ENCODE measurements around the gene ZDHHC11.

Gene ZDHHC11

DNA sequence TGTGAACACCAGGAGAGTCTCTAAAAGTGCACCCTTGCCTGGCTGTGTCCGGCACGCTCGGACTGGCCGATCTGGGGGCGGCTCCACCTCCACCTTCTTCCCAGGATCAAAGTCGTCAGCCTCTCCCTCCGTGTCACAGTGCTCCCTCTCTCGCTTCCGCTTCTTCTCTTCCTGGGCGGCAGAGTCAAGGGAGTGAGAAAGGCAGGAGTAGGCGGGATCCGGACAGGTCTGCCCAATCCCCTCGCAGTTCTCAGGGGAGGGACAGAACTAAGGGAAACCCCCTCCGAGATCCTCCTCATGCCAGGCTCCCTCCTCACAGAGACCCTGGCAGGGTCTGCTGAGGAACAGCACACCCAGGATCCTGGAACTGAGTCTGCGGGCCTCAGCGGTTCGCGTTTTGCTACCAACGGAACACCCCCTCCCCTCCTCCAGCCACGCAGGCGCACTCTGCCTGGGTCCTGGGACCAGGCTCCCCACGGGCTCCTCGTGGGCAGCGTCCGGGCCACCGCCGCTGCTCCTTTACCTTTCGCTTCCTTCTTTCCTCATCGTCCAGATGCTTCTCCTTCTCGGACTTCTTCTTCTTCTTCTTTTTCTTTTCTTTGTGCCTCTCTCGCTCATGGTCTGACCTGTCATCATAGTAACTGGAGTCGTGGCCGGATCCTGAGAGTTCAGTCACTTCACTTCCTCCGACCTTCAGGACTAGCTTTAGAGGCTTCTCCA, 40.5 kb upstream of the ZDHHC11 start:
- Histone ChIP-seq H3K4me1 (peaks cover under 1% of the 10 kb centered on the region; the same call in 1 of the 2 replicates), H3K36me3 (peaks cover 79% of the 10 kb centered on the region), H3K27me3 (no peaks in the 10 kb centered on the region), H3K9me3 (no peaks in the 10 kb centered on the region), H3K4me3 (ENCODE audit: low read depth, low read length) (peak overlapping the region; percentile 96)
- peak; percentile 35 for DNase-seq
- TF ChIP-seq CTCF (IDR thresholded peaks at IDR 0.05; ENCODE audit: low read depth, low read length), result no peak

DNA sequence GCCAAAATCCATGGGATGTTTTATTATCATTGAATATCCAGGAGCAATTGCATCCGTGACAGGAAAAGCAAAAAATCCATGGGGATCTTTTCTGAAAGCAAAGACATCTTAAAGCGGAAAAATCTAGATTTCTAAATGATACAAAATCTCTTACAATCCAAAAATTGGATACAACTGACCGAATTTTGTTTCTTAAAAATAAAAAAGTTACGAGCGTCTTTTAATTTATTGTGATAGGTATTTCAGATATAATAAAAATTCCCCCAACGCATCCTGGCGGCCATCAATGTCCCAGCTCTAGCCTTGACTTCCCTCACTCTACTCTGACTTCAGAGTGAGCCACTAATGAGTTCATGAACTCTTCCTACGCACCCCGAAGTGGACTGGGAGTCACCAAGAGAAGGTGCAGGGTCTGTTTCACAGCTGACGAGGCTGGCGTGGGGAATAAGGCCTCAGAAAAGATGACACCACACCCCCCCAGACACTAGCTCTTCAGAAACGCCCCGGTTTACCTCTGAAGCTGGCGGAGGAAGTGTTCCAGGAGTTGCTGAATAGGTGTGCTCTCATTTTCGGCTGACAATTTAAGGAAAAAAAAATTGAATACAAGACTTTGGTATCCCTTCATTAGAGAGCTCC, 38.4 kb upstream of the ZDHHC11 start:
- Histone ChIP-seq H3K36me3 (peaks cover 79% of the 10 kb centered on the region), H3K27me3 (no peaks in the 10 kb centered on the region), H3K4me1 (peaks cover 12% of the 10 kb centered on the region), H3K9me3 (no peaks in the 10 kb centered on the region), H3K4me3 (ENCODE audit: low read depth, low read length) (no peak overlapping the region)
- DNase-seq, result no peak
- TF ChIP-seq CTCF (IDR thresholded peaks at IDR 0.05; ENCODE audit: low read depth, low read length), result no peak

DNA sequence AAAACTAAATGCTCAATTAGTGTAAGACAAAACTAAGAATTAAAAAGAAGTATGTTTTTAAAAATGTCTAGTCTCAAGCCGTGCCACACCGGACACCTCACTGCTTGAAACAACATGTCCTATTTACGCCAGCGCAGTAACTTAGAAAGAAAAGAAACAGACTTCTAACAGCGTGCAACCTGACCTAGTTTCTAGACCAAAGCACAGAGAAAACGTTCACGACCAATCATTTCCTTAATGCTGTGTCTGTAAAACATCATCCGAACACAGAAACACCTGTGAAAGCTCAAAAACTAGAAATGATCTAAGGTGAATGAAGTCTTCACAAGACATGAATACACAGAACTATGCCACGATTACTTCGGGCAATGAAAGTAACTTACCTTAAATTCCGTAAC, 37.9 kb upstream of the ZDHHC11 start:
- DNase-seq, result no peak
- no peak overlapping the region for H3K4me3 ChIP-seq (ENCODE audit: low read depth, low read length)
- peaks cover 80% of the 10 kb centered on the region for H3K36me3 ChIP-seq
- H3K4me1 ChIP-seq, result peaks cover 12% of the 10 kb centered on the region
- no peak for TF ChIP-seq CTCF (IDR thresholded peaks at IDR 0.05; ENCODE audit: low read depth, low read length)
- no peaks in the 10 kb centered on the region for H3K9me3 ChIP-seq
- H3K27me3 ChIP-seq, result no peaks in the 10 kb centered on the region

- DNase-seq, result no peak
- no peak for TF ChIP-seq CTCF (IDR thresholded peaks at IDR 0.05; ENCODE audit: low read depth, low read length)
- Histone ChIP-seq H3K27me3 (no peaks in the 10 kb centered on the region), H3K4me3 (ENCODE audit: low read depth, low read length) (no peak overlapping the region), H3K36me3 (peaks cover 85% of the 10 kb centered on the region), H3K9me3 (no peaks in the 10 kb centered on the region), H3K4me1 (peaks cover 12% of the 10 kb centered on the region)
These were observed 37.3 kb upstream of the ZDHHC11 start for GRCh38 chr5:887947-888637.

- Histone ChIP-seq H3K4me1 (peaks cover 12% of the 10 kb centered on the region), H3K27me3 (no peaks in the 10 kb centered on the region), H3K4me3 (ENCODE audit: low read depth, low read length) (no peak overlapping the region), H3K9me3 (no peaks in the 10 kb centered on the region), H3K36me3 (peaks cover 96% of the 10 kb centered on the region)
- TF ChIP-seq CTCF (IDR thresholded peaks at IDR 0.05; ENCODE audit: low read depth, low read length), result no peak
- DNase-seq, result no peak
These were observed 36.0 kb upstream of the ZDHHC11 start for GRCh38 chr5:886716-887325.

Data from BE2C (cell line).